HG02885 (cell line): ENCODE results near the gene ACP2.

ENCODE experiments used
- ATAC-seq: cut with Tn5 transposase; IDR thresholded peaks from one replicate; pipeline ENCODE4 v1.9.1; 2021; ENCODE audit warnings: mild to moderate bottlenecking; ENCODE audit not compliant: unreplicated experiment, poor library complexity

The ACP2 gene

GRCh38 chr11:47269002-47269828 lies 20.6 kb upstream of the ACP2 start:
- ATAC-seq: peak; percentile 51

GRCh38 chr11:47268448-47269001 lies 19.9 kb upstream of the ACP2 start:
- no peak for ATAC-seq

GRCh38 chr11:47267876-47268275 lies 19.3 kb upstream of the ACP2 start:
- ATAC-seq: no peak

GRCh38 chr11:47264521-47264920 lies 15.9 kb upstream of the ACP2 start:
- no peak for ATAC-seq

GRCh38 chr11:47264119-47264518 lies 15.5 kb upstream of the ACP2 start:
- ATAC-seq: no peak

DNA sequence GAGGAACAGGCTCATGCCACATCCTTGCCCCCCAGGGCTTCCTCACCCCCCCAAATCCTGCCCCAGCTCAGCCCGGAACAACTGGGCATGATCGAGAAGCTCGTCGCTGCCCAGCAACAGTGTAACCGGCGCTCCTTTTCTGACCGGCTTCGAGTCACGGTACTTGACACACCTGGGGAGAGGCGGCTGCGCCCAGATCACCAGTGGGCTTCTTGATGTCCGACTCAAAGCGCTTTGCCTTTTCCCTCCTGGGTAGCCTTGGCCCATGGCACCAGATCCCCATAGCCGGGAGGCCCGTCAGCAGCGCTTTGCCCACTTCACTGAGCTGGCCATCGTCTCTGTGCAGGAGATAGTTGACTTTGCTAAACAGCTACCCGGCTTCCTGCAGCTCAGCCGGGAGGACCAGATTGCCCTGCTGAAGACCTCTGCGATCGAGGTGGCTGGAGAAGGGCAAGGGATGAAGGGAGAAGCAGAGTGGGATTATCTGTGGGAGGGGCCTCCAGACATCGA lies 12.7 kb upstream of the ACP2 start:
- no peak for ATAC-seq

DNA sequence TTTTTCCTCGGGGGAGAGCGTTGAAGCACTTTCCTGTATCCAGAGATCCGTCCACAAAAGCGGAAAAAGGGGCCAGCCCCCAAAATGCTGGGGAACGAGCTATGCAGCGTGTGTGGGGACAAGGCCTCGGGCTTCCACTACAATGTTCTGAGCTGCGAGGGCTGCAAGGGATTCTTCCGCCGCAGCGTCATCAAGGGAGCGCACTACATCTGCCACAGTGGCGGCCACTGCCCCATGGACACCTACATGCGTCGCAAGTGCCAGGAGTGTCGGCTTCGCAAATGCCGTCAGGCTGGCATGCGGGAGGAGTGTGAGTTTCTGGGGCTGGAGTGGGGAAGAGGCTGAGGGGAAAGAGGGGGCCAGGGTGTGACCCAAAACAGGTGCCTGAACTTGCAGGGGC lies 11.8 kb upstream of the ACP2 start:
- ATAC-seq: no peak

- peak; percentile 44 for ATAC-seq
Measured at GRCh38 chr11:47259232-47259977, 10.8 kb upstream of the ACP2 start.

- ATAC-seq: no peak
Measured at GRCh38 chr11:47258317-47258902, 9.8 kb upstream of the ACP2 start.

- ATAC-seq: no peak
Measured at GRCh38 chr11:47257517-47258316, 9.1 kb upstream of the ACP2 start, which contains the start of gene NR1H3. Gene NR1H3, plus strand, starts transcription at chr11:47257996. Its CDS starts 1,221 bp downstream, at chr11:47259217.

DNA sequence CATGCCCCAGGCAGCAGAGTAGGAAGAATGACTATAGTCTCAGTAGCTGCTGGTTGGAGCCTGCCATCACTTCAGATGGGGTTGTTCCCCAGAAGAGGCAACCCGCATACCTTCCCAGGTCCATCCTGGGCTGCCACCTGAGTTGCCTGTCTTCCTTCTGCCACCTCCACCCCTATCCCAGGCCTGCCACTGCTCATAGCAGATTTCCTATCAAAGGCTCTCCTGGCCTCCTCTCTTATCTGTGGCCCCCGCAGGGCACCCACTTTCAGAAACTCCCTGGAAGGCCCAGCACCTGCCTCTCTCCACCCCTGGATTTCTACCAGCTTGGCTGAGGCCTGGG lies 8.5 kb upstream of the ACP2 start:
- ATAC-seq: no peak

- no peak for ATAC-seq
Measured at GRCh38 chr11:47256374-47256773, 7.8 kb upstream of the ACP2 start.

- no peak for ATAC-seq
Measured at GRCh38 chr11:47254386-47254785, 5.8 kb upstream of the ACP2 start.

- ATAC-seq: no peak
Measured at GRCh38 chr11:47253660-47254059, 5.0 kb upstream of the ACP2 start.

- ATAC-seq: no peak
Measured at GRCh38 chr11:47251751-47252150, 3.1 kb upstream of the ACP2 start.

GRCh38 chr11:47249378-47249715 lies 733 bp upstream of the ACP2 start:
- no peak for ATAC-seq

DNA sequence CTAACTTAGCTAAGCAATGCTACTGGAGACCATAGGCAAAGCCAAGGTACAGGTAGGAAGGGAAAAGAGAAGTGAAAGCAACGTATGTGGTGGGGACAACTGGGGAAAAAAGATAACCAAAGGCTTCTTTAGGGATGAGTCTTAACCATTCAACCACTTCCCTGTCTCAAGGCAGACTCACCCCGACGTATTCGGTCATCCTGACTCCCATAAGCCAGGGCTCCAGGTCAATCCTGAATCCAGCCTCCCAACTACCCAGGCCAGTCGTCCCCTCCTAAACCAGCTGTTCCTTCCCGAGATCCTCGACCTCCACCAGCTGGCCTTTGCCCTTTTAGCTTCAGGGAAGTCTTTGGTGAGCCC lies 330 bp downstream of the ACP2 start:
- ATAC-seq: peak; percentile 28

DNA sequence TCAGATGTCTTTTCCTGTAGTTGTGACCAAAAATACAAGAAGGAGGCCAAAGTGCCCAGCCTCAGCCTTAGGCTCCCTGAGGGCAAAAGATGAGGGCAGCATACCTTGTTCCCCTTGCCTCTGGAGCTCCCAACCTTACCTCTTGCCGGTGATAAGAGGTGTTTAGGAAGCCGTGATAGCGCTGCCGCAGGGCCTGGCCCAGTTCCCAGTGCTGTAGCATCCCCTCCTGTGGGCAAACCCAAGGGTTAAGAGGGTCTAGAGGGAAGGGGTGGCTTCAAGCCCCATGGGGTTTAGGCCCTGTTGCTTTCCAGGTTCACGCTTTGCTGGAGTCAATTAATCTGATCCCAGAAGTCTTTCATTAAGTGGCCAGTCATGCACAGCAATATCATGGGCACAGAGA lies 1.1 kb downstream of the ACP2 start:
- ATAC-seq: no peak

GRCh38 chr11:47245611-47246357 lies 2.8 kb downstream of the ACP2 start:
- ATAC-seq: no peak
